Measurements from ENCODE around the gene JAZF1.

DNA sequence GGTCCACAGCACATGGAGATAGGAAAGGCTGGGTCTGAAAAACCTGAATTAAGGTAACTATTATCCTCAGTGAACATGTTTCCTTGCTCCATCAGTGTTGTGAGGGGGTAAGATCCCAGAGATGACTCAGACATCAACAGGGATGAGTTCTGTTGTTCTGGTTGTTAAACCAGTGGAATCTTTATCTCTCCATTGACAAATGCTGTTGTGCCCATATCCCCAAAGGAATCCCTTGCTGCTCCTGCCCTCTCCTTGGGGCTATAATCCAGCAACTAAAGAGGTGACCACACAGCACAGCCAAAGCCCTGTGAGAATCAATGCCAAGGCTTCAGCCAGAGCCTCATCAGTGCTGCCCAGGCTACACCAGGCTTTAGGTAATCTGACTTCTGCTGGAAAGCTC, 113.4 kb downstream of the JAZF1 start:
- no peak for TF ChIP-seq POLR2A (IDR thresholded peaks at IDR 0.05)
- TF ChIP-seq, protein P1, sequence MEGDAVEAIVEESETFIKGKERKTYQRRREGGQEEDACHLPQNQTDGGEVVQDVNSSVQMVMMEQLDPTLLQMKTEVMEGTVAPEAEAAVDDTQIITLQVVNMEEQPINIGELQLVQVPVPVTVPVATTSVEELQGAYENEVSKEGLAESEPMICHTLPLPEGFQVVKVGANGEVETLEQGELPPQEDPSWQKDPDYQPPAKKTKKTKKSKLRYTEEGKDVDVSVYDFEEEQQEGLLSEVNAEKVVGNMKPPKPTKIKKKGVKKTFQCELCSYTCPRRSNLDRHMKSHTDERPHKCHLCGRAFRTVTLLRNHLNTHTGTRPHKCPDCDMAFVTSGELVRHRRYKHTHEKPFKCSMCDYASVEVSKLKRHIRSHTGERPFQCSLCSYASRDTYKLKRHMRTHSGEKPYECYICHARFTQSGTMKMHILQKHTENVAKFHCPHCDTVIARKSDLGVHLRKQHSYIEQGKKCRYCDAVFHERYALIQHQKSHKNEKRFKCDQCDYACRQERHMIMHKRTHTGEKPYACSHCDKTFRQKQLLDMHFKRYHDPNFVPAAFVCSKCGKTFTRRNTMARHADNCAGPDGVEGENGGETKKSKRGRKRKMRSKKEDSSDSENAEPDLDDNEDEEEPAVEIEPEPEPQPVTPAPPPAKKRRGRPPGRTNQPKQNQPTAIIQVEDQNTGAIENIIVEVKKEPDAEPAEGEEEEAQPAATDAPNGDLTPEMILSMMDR (IDR thresholded peaks at IDR 0.05): no peak

All from prostate gland (tissue), 2 donors.